ENCODE measurements around the gene TAB2. TPM values are rescaled to one million over a fixed set of nuclear protein-coding genes. Genes with fewer than 3 reads are reported as not detected.
A peak's percentile ranks its signal among the peaks of the same experiment; 100 is the strongest.

TAB2 gene, protein sequence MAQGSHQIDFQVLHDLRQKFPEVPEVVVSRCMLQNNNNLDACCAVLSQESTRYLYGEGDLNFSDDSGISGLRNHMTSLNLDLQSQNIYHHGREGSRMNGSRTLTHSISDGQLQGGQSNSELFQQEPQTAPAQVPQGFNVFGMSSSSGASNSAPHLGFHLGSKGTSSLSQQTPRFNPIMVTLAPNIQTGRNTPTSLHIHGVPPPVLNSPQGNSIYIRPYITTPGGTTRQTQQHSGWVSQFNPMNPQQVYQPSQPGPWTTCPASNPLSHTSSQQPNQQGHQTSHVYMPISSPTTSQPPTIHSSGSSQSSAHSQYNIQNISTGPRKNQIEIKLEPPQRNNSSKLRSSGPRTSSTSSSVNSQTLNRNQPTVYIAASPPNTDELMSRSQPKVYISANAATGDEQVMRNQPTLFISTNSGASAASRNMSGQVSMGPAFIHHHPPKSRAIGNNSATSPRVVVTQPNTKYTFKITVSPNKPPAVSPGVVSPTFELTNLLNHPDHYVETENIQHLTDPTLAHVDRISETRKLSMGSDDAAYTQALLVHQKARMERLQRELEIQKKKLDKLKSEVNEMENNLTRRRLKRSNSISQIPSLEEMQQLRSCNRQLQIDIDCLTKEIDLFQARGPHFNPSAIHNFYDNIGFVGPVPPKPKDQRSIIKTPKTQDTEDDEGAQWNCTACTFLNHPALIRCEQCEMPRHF
- total RNA-seq: 100 to 1,000 TPM; 192 to 199 TPM
- 239 to 316 reads per million in 2 donors for total RNA-seq

DNA sequence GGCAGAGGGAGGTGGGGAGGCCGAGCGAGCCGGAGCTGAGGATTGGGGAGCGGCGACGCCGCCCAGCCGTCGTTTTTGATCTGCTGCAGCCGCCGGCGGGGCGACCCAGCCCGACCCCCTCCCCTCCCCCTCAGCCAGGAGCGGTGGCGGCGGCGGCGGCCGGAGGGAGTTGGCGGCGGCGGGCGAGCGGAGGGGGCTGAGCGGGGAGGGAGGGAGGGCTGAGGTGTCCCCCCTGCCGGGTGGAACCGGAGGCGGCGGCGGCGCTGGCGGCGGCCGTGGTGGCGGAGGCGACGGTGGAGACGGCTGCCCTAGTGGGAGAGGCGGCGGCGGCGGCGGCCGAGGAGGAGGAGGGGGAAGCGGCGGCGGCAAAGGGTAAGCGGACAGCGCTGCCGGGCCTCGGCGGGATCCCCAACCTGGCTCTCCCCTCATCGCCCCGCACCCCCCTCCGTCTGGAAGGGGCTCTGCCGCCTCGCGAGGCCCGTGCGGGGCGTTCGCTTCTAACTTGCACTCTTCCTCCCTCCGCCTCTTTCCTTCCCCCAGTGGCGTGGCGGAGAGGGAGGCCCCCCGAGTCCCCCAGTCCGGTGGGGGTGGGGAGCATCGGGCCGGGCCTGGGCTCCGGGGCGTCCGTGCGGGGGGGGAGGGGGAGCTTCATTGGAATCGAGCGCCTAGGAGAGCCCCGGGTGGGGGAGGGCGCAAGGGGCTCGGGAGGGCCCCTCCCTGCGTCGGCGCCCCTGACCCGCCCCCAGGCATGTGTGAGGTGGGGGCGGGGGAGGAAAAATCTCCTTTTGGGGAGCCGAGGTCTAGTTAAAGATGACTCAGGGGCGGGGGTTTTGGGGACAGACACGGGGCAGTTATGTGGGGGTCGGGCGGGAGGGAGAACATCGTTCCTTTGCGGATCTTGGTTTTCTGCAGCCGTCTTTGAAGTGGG lies at the start of gene TAB2:
Gene TAB2 (plus strand): TSS at position 69 of the 928 bp plus-strand sequence. CDS start 52,286 bp downstream, outside the sequence.
- Mint-ChIP-seq H3K27me3 (no peaks in the 10 kb centered on the region), H3K4me1 (peaks cover 24% of the 10 kb centered on the region), H3K36me3 (ENCODE audit: low read depth) (peaks cover 4% of the 10 kb centered on the region), H3K27ac (peak within 1 kb of the TSS; percentile 97), H3K4me3 (peak within 1 kb of the TSS; percentile 98)
- peak; percentile 38 to 74 (median 64) for DNase-seq
- no peaks in the 10 kb centered on the region for H3K9me3 ChIP-seq (ENCODE audit: control insufficient read depth, low read length, poor library complexity, severe bottlenecking)
- peak; percentile 30 for ATAC-seq

DNA sequence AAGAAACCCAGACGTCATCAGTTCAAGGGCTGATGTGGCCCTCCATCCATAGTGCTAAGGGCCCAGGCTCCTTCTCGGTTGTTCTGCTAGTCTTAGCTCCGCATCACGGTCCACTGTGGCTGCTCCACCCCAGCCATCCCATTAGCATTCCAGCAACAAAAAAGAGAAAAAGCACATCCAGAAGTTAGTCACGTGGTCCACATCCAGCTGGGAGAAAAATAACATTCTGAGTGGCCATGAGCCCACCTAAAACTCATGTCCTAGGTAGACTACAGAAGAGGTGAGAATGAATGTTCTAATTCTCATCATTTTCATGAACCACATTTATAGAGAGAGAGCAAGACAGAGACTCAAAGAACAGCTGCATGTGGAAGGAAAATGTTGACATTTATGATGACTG lies 49.4 kb upstream of the TAB2 start:
- no peak for ATAC-seq
- Mint-ChIP-seq H3K27me3 (no peaks in the 10 kb centered on the region), H3K4me1 (peaks cover 36% of the 10 kb centered on the region), H3K4me3 (no peak overlapping the region), H3K27ac (no peak overlapping the region), H3K36me3 (ENCODE audit: low read depth) (no peaks in the 10 kb centered on the region)
- no peak for DNase-seq
- no peaks in the 10 kb centered on the region for H3K9me3 ChIP-seq (ENCODE audit: control insufficient read depth, low read length, poor library complexity, severe bottlenecking)

DNA sequence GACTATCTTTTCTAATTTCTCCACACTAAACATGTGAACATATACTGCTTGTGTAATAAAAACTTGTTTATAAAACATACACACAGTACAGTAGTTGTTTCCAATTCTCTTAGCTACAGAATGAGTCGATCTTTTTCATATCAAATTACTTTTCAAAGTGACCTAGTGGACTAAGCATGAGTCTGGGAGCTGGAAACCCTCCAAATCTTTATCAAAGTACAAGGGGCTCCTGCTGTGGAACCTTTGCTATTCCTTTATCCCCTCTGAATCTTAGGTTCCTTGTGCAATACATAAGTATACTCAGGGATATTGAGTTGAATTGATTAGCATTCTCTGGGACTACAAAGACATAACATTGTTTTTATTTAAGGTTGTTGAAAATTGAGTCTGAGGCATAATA lies 48.7 kb upstream of the TAB2 start:
- H3K4me1 Mint-ChIP-seq: peaks cover 36% of the 10 kb centered on the region
- H3K27me3 Mint-ChIP-seq: no peaks in the 10 kb centered on the region
- no peak overlapping the region for H3K4me3 Mint-ChIP-seq
- ATAC-seq (no peak), DNase-seq (no peak)
- H3K9me3 ChIP-seq (ENCODE audit: control insufficient read depth, low read length, poor library complexity, severe bottlenecking): no peaks in the 10 kb centered on the region
- H3K36me3 Mint-ChIP-seq (ENCODE audit: low read depth): no peaks in the 10 kb centered on the region
- H3K27ac Mint-ChIP-seq: no peak overlapping the region

DNA sequence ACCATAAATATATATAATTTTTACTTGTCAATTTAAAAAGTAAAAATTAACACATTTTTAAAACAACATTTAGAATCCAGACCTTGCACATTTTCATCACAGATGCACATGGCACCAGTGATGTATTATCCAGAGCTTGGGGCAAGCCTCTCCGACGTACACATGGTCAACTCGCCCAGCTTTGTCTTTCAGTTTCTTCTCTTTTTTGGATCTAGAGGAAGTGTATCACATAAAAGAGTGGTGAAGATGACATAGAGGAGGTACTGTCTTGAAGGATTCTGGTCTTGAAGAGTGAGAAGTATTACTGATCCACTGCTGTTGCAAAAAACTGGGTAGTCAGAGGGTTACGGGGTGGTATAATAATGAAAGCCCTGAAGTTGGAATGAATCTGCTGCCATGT lies 46.9 kb upstream of the TAB2 start:
- Mint-ChIP-seq H3K36me3 (ENCODE audit: low read depth) (no peaks in the 10 kb centered on the region), H3K27ac (no peak overlapping the region)

DNA sequence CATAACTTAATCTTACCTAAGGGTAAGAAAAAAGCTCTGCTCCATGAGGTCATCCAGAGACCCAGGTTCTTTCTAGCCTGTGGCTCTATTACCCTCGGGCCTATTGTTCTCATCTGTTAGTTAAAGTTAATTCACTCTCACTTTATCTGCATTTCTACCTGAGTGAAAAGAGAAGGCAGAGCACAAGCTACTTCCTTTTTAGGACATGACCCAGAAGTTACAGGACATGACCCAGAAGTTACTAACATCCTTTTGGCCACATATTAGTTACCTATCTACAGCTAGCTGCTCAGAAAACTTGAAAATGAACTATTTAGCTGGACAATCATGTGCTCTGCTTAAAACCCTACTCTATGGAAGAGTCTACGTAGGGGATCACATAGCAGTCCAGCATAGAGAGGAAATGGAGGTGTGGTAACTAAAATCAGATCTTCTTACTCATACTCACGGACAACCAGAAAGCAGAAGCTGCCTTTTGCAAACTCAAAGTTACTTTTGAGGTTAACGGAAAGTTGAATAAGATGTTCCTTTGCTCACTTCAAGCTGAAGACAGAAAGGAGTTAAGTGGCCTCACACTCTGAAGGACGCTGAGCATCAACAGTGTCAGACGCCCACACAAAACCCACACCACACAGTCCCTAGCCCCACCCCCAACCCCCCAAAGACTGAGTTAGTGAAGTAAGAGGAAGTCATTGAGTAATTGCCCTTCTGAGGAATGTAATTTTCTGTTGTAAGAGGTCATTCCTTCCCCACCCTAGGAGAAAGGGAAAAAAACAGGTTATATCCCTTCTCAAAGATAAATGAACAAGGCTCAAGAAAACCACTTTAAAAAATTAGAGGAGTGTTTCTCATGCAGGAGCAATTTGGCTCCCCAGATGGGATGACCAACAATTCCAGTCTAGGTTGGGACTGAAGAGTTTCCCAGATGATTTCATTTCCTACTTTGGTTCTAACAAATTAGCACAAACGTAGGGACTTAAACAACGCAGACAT lies 45.9 kb upstream of the TAB2 start:
- ATAC-seq (peak; percentile 76), DNase-seq (peak in 1 of 3 donors; percentile 13)
- H3K36me3 Mint-ChIP-seq (ENCODE audit: low read depth): no peaks in the 10 kb centered on the region
- no peaks in the 10 kb centered on the region for H3K27me3 Mint-ChIP-seq
- H3K4me1 Mint-ChIP-seq: peaks cover 27% of the 10 kb centered on the region
- H3K27ac Mint-ChIP-seq: peak overlapping the region; percentile 81
- peak overlapping the region; percentile 69 for H3K4me3 Mint-ChIP-seq
- H3K9me3 ChIP-seq (ENCODE audit: control insufficient read depth, low read length, poor library complexity, severe bottlenecking): no peaks in the 10 kb centered on the region

More for the DNA sequence above, 46.9 kb upstream of the TAB2 start:
- DNase-seq: no peak
- no peak overlapping the region for H3K4me3 Mint-ChIP-seq
- H3K27me3 Mint-ChIP-seq: no peaks in the 10 kb centered on the region
- H3K9me3 ChIP-seq (ENCODE audit: control insufficient read depth, low read length, poor library complexity, severe bottlenecking): no peaks in the 10 kb centered on the region
- H3K4me1 Mint-ChIP-seq: peaks cover 29% of the 10 kb centered on the region
- ATAC-seq: no peak

DNA sequence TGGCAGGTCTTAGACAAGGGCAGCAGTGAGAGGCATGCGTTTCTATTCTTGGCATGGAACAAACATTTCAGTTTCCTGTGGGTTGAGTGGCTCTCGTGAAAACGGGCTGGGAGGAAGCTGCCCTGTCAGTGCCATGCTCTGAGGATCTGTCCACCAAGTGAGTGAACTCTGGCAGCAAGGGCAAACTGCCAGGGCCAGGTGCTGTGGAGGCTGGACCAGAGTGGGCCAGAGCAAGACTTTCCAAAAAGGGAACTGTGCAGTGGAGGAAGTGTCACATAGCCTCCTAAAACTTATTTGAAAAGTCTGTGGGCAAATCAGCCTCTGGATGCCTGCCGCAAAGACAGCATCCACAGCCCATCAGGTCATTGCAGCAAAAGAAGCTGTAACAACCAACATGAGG lies 44.2 kb upstream of the TAB2 start:
- no peaks in the 10 kb centered on the region for H3K9me3 ChIP-seq (ENCODE audit: control insufficient read depth, low read length, poor library complexity, severe bottlenecking)
- Mint-ChIP-seq H3K27ac (no peak overlapping the region), H3K4me3 (peak overlapping the region; percentile 47), H3K27me3 (no peaks in the 10 kb centered on the region), H3K4me1 (peaks cover 22% of the 10 kb centered on the region), H3K36me3 (ENCODE audit: low read depth) (no peaks in the 10 kb centered on the region)
- ATAC-seq (no peak), DNase-seq (no peak)

DNA sequence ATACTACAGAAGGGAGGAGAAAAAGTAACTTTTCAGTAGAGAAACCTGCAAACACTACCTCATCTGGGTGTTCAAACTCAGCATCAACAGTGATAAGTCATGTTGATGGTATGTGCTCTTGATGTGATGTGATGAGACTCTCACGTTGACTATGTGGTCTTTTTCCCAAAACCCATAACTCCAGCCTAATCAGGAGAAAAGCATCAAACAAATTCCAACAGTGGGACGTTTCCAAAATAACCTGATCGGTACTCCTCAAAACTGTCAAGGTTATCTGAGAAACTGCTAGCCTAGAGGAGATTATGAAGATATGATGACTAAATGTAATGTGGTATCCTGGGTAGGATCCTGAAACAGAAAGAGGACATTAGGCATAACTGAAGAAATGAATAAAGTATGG lies 41.9 kb upstream of the TAB2 start:
- no peak overlapping the region for H3K4me3 Mint-ChIP-seq
- no peak overlapping the region for H3K27ac Mint-ChIP-seq
- no peaks in the 10 kb centered on the region for H3K9me3 ChIP-seq (ENCODE audit: control insufficient read depth, low read length, poor library complexity, severe bottlenecking)
- DNase-seq (no peak), ATAC-seq (no peak)
- no peaks in the 10 kb centered on the region for H3K27me3 Mint-ChIP-seq
- peaks cover 3% of the 10 kb centered on the region for H3K36me3 Mint-ChIP-seq (ENCODE audit: low read depth)
- peaks cover 26% of the 10 kb centered on the region for H3K4me1 Mint-ChIP-seq

DNA sequence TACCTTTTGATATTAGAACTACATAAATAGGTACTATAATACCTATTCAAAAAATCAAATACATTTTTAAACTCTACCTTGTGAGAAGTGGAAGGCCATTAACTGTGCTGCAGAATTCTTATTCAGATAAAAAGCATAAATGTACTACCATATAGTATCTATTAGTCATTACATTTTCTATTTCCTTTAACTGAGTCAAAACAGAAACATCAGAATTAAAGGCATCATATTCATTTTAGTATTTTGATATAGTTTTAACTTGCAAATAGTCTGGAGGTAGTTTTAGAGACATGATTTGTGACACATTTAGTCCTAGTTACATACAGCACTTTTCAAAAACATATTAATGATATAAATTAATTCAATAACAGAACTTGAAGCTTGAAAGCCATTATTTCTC lies 39.9 kb upstream of the TAB2 start:
- Mint-ChIP-seq H3K27ac (peak overlapping the region; percentile 54), H3K36me3 (ENCODE audit: low read depth) (peaks cover 3% of the 10 kb centered on the region), H3K4me1 (peaks cover 14% of the 10 kb centered on the region), H3K4me3 (no peak overlapping the region), H3K27me3 (no peaks in the 10 kb centered on the region)
- ATAC-seq (no peak), DNase-seq (no peak)
- H3K9me3 ChIP-seq (ENCODE audit: control insufficient read depth, low read length, poor library complexity, severe bottlenecking): no peaks in the 10 kb centered on the region

DNA sequence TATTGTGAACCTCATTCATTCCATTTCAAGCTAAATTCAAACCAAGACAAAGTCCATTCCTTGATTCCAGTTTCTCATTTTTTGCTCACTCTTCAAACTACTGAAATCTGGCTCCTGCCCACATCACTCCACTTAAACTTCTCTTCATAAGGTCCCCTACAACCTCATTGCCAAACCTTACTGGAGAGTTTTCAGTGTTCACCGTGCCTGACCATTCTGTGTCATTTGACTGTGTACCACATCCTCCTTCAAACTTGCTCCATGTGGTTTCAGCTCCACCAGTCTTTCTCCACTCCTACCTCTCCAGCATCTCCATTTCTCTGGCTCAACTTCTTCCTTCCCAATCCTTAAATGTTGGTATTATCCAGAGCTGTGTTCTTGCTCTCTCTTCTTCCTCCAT lies 38.5 kb upstream of the TAB2 start:
- no peak for ATAC-seq
- Mint-ChIP-seq H3K4me3 (no peak overlapping the region), H3K27me3 (no peaks in the 10 kb centered on the region), H3K36me3 (ENCODE audit: low read depth) (peaks cover 3% of the 10 kb centered on the region), H3K4me1 (peaks cover 10% of the 10 kb centered on the region), H3K27ac (no peak overlapping the region)
- H3K9me3 ChIP-seq (ENCODE audit: control insufficient read depth, low read length, poor library complexity, severe bottlenecking): no peaks in the 10 kb centered on the region
- no peak for DNase-seq

DNA sequence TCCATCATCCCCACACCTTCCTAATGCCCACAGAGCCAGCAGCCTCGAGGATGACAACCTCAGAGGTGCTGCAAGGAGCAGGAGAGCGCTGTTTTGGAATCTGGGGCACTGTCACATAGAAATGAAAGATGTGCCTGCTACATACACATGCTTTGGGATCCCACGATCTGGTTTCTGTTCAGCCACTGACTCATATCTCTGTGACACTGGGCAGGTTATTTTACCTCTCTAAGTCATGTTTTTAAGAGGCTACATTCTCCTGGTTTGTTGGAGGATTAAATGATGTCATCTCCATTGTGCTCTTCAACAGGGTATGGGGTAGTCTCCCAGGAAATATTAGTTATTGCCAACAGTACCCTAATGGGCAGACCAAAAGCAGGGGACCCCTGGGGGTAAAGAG lies 32.6 kb upstream of the TAB2 start:
- DNase-seq: no peak
- no peaks in the 10 kb centered on the region for H3K36me3 Mint-ChIP-seq (ENCODE audit: low read depth)
- ATAC-seq: no peak
- no peaks in the 10 kb centered on the region for H3K9me3 ChIP-seq (ENCODE audit: control insufficient read depth, low read length, poor library complexity, severe bottlenecking)
- no peak overlapping the region for H3K27ac Mint-ChIP-seq
- no peak overlapping the region for H3K4me3 Mint-ChIP-seq
- H3K4me1 Mint-ChIP-seq: peaks cover 14% of the 10 kb centered on the region
- no peaks in the 10 kb centered on the region for H3K27me3 Mint-ChIP-seq

DNA sequence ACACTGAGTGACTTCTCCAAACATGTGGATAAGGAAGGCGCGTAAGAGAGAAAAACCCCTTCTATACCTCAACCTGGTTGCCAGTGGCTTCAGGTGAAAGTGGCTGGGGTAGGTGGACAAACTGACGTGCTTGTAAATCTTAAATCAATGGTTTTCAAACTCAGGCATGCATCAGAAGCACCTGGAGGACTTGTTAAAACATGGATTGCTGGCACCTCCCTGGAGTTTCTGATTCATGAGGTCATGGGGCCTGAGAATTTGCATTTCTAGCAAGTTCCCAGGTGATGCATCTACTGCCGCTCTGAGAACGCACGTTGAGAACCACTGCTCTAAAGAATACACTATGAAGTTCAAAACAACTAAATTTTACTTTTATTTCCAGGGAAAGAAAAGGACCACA lies 31.9 kb upstream of the TAB2 start:
- no peak for ATAC-seq
- no peak overlapping the region for H3K27ac Mint-ChIP-seq
- no peak overlapping the region for H3K4me3 Mint-ChIP-seq
- H3K27me3 Mint-ChIP-seq: no peaks in the 10 kb centered on the region
- H3K4me1 Mint-ChIP-seq: peaks cover 14% of the 10 kb centered on the region
- no peaks in the 10 kb centered on the region for H3K9me3 ChIP-seq (ENCODE audit: control insufficient read depth, low read length, poor library complexity, severe bottlenecking)
- no peak for DNase-seq
- no peaks in the 10 kb centered on the region for H3K36me3 Mint-ChIP-seq (ENCODE audit: low read depth)

DNA sequence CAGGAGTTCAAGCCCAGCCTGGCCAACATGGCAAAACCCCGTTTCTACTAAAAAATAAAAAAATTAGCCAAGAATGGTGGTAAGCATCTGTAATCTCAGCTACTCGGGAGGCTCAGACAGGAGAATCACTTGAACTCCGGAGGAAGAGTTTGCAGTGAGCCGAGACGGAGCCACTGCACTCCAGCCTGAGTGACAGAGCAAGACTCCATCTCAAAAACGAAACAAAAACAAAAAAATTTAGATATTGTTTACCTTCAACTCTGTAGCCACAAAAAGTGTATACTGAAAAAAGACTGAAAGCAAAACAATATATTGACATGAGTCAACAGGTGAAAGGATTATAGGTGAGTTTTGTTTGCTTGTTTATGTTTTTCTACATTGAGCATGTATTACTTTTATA lies 30.6 kb upstream of the TAB2 start:
- DNase-seq (no peak), ATAC-seq (no peak)
- Mint-ChIP-seq H3K27ac (peak overlapping the region; percentile 34), H3K36me3 (ENCODE audit: low read depth) (no peaks in the 10 kb centered on the region), H3K4me1 (peaks cover 14% of the 10 kb centered on the region), H3K27me3 (no peaks in the 10 kb centered on the region), H3K4me3 (no peak overlapping the region)
- no peaks in the 10 kb centered on the region for H3K9me3 ChIP-seq (ENCODE audit: control insufficient read depth, low read length, poor library complexity, severe bottlenecking)

Data from T-helper 17 cell (primary cell).